ENCODE measurements around the gene MACROH2A1.

MACROH2A1 gene

GRCh38 chr5:135356522-135357318, 42.3 kb downstream of the MACROH2A1 start:
- H4K20me1 ChIP-seq (ENCODE audit: insufficient read depth, low read length), result 0 out of 2 replicates have a peak, but pooled peaks cover 2% of the 10 kb centered on the region
- H2AFZ ChIP-seq (ENCODE audit: low read depth, low read length), result no peak overlapping the region
- peaks cover 9% of the 10 kb centered on the region for H3K36me3 ChIP-seq (replicated peaks; ENCODE audit: low read depth, low read length)
- H3K79me2 ChIP-seq (ENCODE audit: low read length), result no peaks in the 10 kb centered on the region
- H3K9me3 ChIP-seq (ENCODE audit: insufficient read depth, low read length), result no peaks in the 10 kb centered on the region
- no peak overlapping the region for H3K4me3 ChIP-seq (ENCODE audit: low read length)
- H3K9ac ChIP-seq (ENCODE audit: low read length), result no peak overlapping the region
- TF ChIP-seq, protein P1, sequence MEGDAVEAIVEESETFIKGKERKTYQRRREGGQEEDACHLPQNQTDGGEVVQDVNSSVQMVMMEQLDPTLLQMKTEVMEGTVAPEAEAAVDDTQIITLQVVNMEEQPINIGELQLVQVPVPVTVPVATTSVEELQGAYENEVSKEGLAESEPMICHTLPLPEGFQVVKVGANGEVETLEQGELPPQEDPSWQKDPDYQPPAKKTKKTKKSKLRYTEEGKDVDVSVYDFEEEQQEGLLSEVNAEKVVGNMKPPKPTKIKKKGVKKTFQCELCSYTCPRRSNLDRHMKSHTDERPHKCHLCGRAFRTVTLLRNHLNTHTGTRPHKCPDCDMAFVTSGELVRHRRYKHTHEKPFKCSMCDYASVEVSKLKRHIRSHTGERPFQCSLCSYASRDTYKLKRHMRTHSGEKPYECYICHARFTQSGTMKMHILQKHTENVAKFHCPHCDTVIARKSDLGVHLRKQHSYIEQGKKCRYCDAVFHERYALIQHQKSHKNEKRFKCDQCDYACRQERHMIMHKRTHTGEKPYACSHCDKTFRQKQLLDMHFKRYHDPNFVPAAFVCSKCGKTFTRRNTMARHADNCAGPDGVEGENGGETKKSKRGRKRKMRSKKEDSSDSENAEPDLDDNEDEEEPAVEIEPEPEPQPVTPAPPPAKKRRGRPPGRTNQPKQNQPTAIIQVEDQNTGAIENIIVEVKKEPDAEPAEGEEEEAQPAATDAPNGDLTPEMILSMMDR (IDR thresholded peaks at IDR 0.05; ENCODE audit: low read depth, low read length), result no peak
- no peak for TF ChIP-seq EZH2phosphoT487 (IDR thresholded peaks at IDR 0.05; ENCODE audit: low read depth)
- H3K27ac ChIP-seq (ENCODE audit: low read length), result no peak overlapping the region
- no peak overlapping the region for H3K4me2 ChIP-seq (ENCODE audit: low read length)
- H3K4me1 ChIP-seq (ENCODE audit: low read length), result no peaks in the 10 kb centered on the region
- no peaks in the 10 kb centered on the region for H3K27me3 ChIP-seq (ENCODE audit: low read depth, low read length)

DNA sequence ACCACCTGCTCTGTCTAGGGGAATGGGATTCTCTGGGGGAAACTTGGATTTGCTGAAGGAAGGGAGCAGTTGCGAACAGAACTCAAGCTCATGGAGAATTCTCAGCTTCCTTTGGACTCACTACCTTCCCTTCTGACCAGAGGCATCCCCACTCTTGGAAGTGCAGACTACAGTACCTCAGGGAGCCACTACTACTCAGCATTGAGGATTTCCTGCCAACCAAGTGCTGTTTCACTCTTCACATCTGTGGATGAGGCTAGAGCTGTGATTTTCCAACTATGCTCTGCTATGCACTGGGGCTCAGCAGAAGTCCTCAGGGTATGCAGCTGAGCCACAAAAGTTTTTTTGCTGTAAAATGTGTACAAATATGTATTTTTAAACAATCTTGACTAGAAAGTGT, 43.9 kb downstream of the MACROH2A1 start:
- H3K4me2 ChIP-seq (ENCODE audit: low read length), result no peak overlapping the region
- H3K4me1 ChIP-seq (ENCODE audit: low read length), result no peaks in the 10 kb centered on the region
- 0 out of 2 replicates have a peak, but pooled peaks cover 2% of the 10 kb centered on the region for H4K20me1 ChIP-seq (ENCODE audit: insufficient read depth, low read length)
- H3K9me3 ChIP-seq (ENCODE audit: insufficient read depth, low read length), result no peaks in the 10 kb centered on the region
- no peak overlapping the region for H2AFZ ChIP-seq (ENCODE audit: low read depth, low read length)
- H3K4me3 ChIP-seq (ENCODE audit: low read length), result no peak overlapping the region
- no peaks in the 10 kb centered on the region for H3K79me2 ChIP-seq (ENCODE audit: low read length)
- H3K27ac ChIP-seq (ENCODE audit: low read length), result no peak overlapping the region
- H3K9ac ChIP-seq (ENCODE audit: low read length), result no peak overlapping the region
- no peaks in the 10 kb centered on the region for H3K27me3 ChIP-seq (ENCODE audit: low read depth, low read length)
- peaks cover 9% of the 10 kb centered on the region for H3K36me3 ChIP-seq (replicated peaks; ENCODE audit: low read depth, low read length)
- TF ChIP-seq EZH2phosphoT487 (IDR thresholded peaks at IDR 0.05; ENCODE audit: low read depth), result no peak
- TF ChIP-seq, protein P1 (IDR thresholded peaks at IDR 0.05; ENCODE audit: low read depth, low read length), result no peak

DNA sequence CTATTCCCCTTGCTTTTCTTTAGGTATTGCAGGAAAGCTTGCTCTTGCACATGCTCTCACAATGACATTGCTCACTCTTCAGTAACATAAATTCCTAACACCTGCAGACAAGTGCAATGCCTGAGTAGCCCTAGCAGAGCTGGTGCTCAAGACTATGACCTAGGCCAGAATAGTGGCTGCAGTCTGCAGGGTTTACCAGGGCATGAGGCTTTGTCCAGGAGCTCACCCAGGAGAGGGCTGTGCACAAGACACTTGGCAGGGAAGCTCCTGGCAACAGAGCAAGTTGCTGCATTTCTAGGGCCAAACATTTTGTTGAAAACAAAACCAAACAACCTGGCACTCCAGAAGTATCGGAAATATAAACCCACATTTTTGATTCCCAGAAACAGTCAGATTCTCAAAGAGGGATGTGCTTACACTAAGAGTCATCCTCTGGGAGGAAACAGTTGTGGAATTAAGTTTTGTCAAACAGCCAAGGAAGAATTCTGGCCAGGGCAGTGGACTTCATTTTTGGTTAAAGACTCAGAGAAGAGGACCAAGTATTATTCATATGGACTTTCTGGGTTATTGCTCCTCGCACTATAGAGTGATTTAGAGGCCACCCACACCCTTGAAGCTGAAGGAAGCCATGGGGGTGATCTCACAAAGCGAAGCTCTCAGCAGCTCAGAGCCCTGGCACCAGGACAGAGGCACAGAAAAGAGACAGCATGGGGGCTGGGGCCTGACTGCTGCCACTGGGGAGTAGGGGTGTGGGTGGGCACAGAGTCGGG, 44.9 kb downstream of the MACROH2A1 start:
- H3K4me3 ChIP-seq (ENCODE audit: low read length), result no peak overlapping the region
- H3K9me3 ChIP-seq (ENCODE audit: insufficient read depth, low read length), result no peaks in the 10 kb centered on the region
- TF ChIP-seq EZH2phosphoT487 (IDR thresholded peaks at IDR 0.05; ENCODE audit: low read depth), result no peak
- TF ChIP-seq, protein P1 (IDR thresholded peaks at IDR 0.05; ENCODE audit: low read depth, low read length), result no peak
- H4K20me1 ChIP-seq (ENCODE audit: insufficient read depth, low read length), result 0 out of 2 replicates have a peak, but pooled peaks cover 2% of the 10 kb centered on the region
- H3K79me2 ChIP-seq (ENCODE audit: low read length), result no peaks in the 10 kb centered on the region
- no peaks in the 10 kb centered on the region for H3K27me3 ChIP-seq (ENCODE audit: low read depth, low read length)
- no peaks in the 10 kb centered on the region for H3K4me1 ChIP-seq (ENCODE audit: low read length)
- no peak overlapping the region for H3K9ac ChIP-seq (ENCODE audit: low read length)
- H2AFZ ChIP-seq (ENCODE audit: low read depth, low read length), result no peak overlapping the region
- H3K27ac ChIP-seq (ENCODE audit: low read length), result no peak overlapping the region
- no peak overlapping the region for H3K4me2 ChIP-seq (ENCODE audit: low read length)
- H3K36me3 ChIP-seq (replicated peaks; ENCODE audit: low read depth, low read length), result peaks cover 9% of the 10 kb centered on the region

DNA sequence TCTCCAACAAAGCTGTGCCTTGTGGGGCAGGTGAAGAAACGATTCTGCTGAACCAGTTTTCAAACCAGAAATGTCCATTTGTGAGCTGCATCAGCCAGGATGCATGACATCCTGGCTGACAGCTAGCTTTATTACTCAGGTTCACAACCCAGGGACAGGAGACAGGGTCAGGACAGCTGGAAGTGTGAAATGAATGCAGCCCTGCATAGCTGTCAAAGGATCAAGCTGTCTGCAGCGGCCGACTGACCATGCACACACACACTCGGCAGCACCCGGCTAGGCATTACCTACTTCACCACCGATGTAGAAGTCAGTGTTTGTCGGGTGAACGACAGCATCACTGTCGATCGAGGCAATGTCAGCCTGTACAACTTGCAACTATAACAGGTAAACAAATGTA, 48.5 kb downstream of the MACROH2A1 start:
- TF ChIP-seq EZH2phosphoT487 (IDR thresholded peaks at IDR 0.05; ENCODE audit: low read depth), result no peak
- no peak overlapping the region for H3K27ac ChIP-seq (ENCODE audit: low read length)
- H3K36me3 ChIP-seq (replicated peaks; ENCODE audit: low read depth, low read length), result peaks cover 11% of the 10 kb centered on the region
- no peak overlapping the region for H3K4me2 ChIP-seq (ENCODE audit: low read length)
- no peaks in the 10 kb centered on the region for H3K27me3 ChIP-seq (ENCODE audit: low read depth, low read length)
- H3K9ac ChIP-seq (ENCODE audit: low read length), result no peak overlapping the region
- 0 out of 2 replicates have a peak, but pooled peaks cover 2% of the 10 kb centered on the region for H4K20me1 ChIP-seq (ENCODE audit: insufficient read depth, low read length)
- no peak overlapping the region for H2AFZ ChIP-seq (ENCODE audit: low read depth, low read length)
- no peak overlapping the region for H3K4me3 ChIP-seq (ENCODE audit: low read length)
- H3K4me1 ChIP-seq (ENCODE audit: low read length), result peaks cover 6% of the 10 kb centered on the region; the same call in 1 of the 2 replicates
- H3K9me3 ChIP-seq (ENCODE audit: insufficient read depth, low read length), result no peaks in the 10 kb centered on the region
- H3K79me2 ChIP-seq (ENCODE audit: low read length), result no peaks in the 10 kb centered on the region

Data from OCI-LY3 (cell line).